ENCODE data around the gene LGSN.
"Not testable (repeated sequence)": the region's sequence is repeated elsewhere in the genome, so short reads cannot be mapped to it uniquely, and the experiment has no call there.

The LGSN gene

GRCh38 chr6:63333440-63333839 lies 13.7 kb upstream of the LGSN start:
- no peak overlapping the region for H3K4me3 ChIP-seq (ENCODE audit: low read length)
- TF ChIP-seq CTCF (IDR thresholded peaks at IDR 0.05; ENCODE audit: insufficient read depth, low read depth, low read length, missing control alignments): no peak
- DNase-seq (ENCODE audit: low read depth): no peak

DNA sequence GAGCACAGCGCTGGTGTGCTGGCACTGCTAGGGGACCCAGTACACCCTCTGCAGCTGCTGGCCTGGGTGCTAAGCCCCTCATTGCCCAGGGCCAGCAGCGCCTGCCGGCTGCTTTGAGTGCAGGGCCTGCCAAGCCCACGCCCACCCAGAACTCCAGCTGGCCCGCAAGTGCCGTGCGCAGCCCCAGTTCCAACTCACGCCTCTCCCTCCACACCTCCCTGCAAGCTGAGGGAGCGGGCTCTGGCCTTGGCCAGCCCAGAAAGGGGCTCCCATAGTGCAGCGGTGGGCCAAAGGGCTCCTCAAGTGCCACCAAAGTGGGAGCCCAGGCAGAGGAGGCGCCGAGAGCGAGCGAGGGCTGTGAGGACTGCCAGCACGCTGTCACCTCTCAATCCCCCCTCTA lies 6.8 kb upstream of the LGSN start:
- DNase-seq (ENCODE audit: low read depth); H3K4me3 ChIP-seq (ENCODE audit: low read length): not testable (repeated sequence)

DNA sequence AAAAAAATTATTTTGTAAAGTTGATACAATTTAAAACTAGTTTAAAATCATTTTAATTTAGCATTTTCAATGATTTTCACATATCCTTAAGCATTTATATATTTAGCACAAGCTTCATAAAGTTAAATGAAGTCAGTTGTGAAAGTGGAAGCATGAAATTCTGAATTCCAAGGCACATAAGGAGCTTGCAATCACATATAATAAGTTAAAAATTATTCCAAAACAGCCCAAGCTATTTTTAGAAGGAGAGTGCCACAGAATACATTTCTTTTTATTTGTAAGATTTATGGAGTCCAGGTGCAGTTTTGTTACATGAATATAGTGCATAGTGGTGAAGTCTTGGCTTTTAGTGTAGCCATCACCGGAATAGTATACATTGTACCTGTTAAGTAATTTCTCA lies 3.2 kb upstream of the LGSN start:
- no peak for TF ChIP-seq CTCF (IDR thresholded peaks at IDR 0.05; ENCODE audit: insufficient read depth, low read depth, low read length, missing control alignments)
- no peak for DNase-seq (ENCODE audit: low read depth)
- no peak overlapping the region for H3K4me3 ChIP-seq (ENCODE audit: low read length)

DNA sequence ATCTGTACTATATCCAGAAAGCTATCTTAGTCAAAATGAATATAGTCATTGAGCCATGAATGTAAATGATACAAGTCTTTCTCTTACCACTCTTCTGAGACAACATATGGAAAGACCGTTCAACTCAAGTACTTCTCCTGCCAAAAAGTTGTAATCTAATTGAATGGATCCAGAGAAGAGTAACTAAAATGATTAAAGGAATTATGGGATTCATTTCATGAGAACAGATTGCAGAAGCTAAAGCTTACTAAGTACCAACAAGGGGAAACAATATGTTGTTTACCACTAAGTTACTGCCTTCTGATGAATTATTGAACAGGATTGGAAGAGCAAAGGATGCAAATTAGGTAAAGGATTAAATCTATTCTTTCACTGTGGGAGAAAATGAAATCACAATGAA lies 2.0 kb upstream of the LGSN start:
- DNase-seq (ENCODE audit: low read depth): no peak
- TF ChIP-seq CTCF (IDR thresholded peaks at IDR 0.05; ENCODE audit: insufficient read depth, low read depth, low read length, missing control alignments): no peak
- H3K4me3 ChIP-seq (ENCODE audit: low read length): no peak overlapping the region

- no peak for TF ChIP-seq CTCF (IDR thresholded peaks at IDR 0.05; ENCODE audit: insufficient read depth, low read depth, low read length, missing control alignments)
- no peak overlapping the region for H3K4me3 ChIP-seq (ENCODE audit: low read length)
- DNase-seq (ENCODE audit: low read depth): no peak
Observed at GRCh38 chr6:63317641-63318040, 2.1 kb downstream of the LGSN start.

DNA sequence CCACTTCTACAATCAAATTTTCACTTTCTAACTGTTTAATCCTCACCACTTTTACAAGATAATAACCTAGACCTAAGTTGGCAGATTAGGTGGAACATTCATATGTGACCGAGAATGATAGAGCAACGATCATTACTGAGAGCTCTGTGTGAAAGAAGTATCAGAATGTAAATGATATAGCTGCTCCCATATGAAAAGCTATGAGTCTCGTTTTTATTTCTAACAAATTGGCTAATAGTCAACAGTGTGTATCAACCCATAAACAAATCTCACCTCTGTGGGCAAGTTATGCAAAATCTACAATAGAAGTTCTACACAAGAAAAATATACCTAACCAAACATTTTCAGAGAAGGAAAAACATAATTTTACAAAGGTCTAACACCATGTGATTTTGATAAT lies 3.7 kb downstream of the LGSN start:
- TF ChIP-seq CTCF (IDR thresholded peaks at IDR 0.05; ENCODE audit: insufficient read depth, low read depth, low read length, missing control alignments): no peak
- no peak for DNase-seq (ENCODE audit: low read depth)
- no peak overlapping the region for H3K4me3 ChIP-seq (ENCODE audit: low read length)

DNA sequence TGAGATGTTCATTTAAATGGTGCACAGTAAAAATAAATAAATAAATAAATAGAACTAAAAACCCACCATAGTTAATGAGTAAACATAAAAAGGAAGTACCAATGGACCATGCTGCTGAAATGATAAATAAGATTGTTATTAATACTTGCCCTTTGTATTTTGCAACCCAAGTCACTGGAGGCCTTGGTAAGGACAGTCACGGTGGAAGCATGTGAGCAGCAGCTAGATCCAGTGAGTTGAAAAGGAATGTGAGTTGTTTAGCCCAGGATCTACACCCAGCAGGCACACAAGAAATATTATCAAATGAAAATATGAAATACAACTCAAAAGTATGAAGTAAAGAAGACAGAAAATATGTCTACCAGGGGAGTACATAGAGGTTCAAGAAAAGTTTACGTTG lies 6.7 kb downstream of the LGSN start:
- TF ChIP-seq CTCF (IDR thresholded peaks at IDR 0.05; ENCODE audit: insufficient read depth, low read depth, low read length, missing control alignments): no peak
- no peak for DNase-seq (ENCODE audit: low read depth)
- H3K4me3 ChIP-seq (ENCODE audit: low read length): no peak overlapping the region

Measured in epithelial cell of esophagus (primary cell).